K562 (cell line): Measurements from ENCODE around the gene MID2. TPM values are rescaled to one million over a fixed set of nuclear protein-coding genes. Genes with fewer than 3 reads are reported as not detected.

Experiments used
- ATAC-seq: fragments of 200-7000 bp; cut with Tn5 transposase; 3 replicates; pipeline ENCODE4 v1.9.1; 2020; ENCODE audit warnings: moderate library complexity
- BruUV-seq: library from RNA; stranded (reverse); fragments of 400-500 nt; replicated peaks from 2 replicates; lab custom pipeline; 2021; lab: Mats Ljungman, UMichigan
- CTCF ChIA-PET: fragments of 300-600 bp; formaldehyde crosslinking; extraction: SDS; loops from one replicate; lab custom pipeline; 2021; ENCODE audit warnings: low intra/inter-chr PET ratio; lab: Yijun Ruan, JAX
- POLR2A ChIA-PET: fragments of 300-600, 350-650 bp; sonication (Branson Sonifier 250); formaldehyde crosslinking; extraction: SDS; loops from one replicate; lab custom pipeline; 2021; ENCODE audit warnings: antibody characterized with exemption, inconsistent platforms; lab: Yijun Ruan, JAX
- DNase-seq, 4 experiments: peaks; one replicate each; pipeline versions ENCODE4 v3.0.0 to v3.0.0-alpha.2; 2011 to 2018; ENCODE audit warnings: low spot score in 3 of 4, mixed read lengths in 3 of 4; ENCODE audit errors: extremely low read depth in 1 of 4
- FAIRE-seq: peaks from 2 replicates; lab custom pipeline; 2011; peaks lifted over from hg19 to GRCh38; lab: Jason Lieb, UNC
- H2AFZ ChIP-seq: 2 replicates; pipeline ENCODE4 v1.6.0; 2011; ENCODE audit warnings: low read depth, low read length, control low read depth, inconsistent platforms
- H3K27ac ChIP-seq: fragments of 200-600 bp; 3 replicates; pipeline ENCODE4 v1.8.0; 2011; ENCODE audit warnings: low read depth, mild to moderate bottlenecking, control low read depth, inconsistent platforms, low read length, moderate library complexity, mixed read lengths; ENCODE audit errors: extremely low read depth
- H3K27me3 ChIP-seq, 2 experiments: fragments of 300-600 bp in 1 of 2; 2 replicates in 1 of 2; 3 replicates in 1 of 2; pipeline versions ENCODE4 v1.6.0 to v1.8.0; 2011; ENCODE audit warnings: inconsistent platforms in 2 of 2, low read length in 2 of 2, mild to moderate bottlenecking in 1 of 2, mixed read lengths in 1 of 2, moderate library complexity in 1 of 2; ENCODE audit not compliant: control insufficient read depth in 2 of 2, insufficient read depth in 2 of 2
- H3K36me3 ChIP-seq: fragments of 300-600 bp; 3 replicates; pipeline ENCODE4 v1.8.0; 2011; ENCODE audit warnings: mild to moderate bottlenecking, low read length, inconsistent platforms; ENCODE audit not compliant: control insufficient read depth, insufficient read depth
- H3K4me1 ChIP-seq, 2 experiments: fragments of 200-600 bp in 1 of 2; replicated peaks in 1 of 2; 2 replicates in 1 of 2; 3 replicates in 1 of 2; pipeline versions ENCODE4 v1.5.1 to v1.8.0; 2011; ENCODE audit warnings: inconsistent platforms in 2 of 2, low read length in 2 of 2, mild to moderate bottlenecking in 1 of 2, mixed read lengths in 1 of 2, moderate library complexity in 1 of 2; ENCODE audit not compliant: control insufficient read depth in 2 of 2, insufficient read depth in 2 of 2
- H3K4me2 ChIP-seq: 2 replicates; pipeline ENCODE4 v1.6.1; 2011; ENCODE audit warnings: low read length, control low read depth, inconsistent platforms, mixed read lengths; ENCODE audit not compliant: insufficient read depth
- H3K4me3 ChIP-seq: fragments of 200-600 bp; sonication (generic), shearing (Covaris generic); 2 replicates; pipeline ENCODE4 v1.5.1; 2016; ENCODE audit warnings: control low read depth, inconsistent platforms
- H3K79me2 ChIP-seq: fragments of 200-600 bp; 3 replicates; pipeline ENCODE4 v1.8.0; 2011; ENCODE audit warnings: low read length, inconsistent platforms; ENCODE audit not compliant: control insufficient read depth, insufficient read depth
- H3K9ac ChIP-seq, 2 experiments: 2 replicates each; pipeline versions ENCODE4 v1.6.0 to v1.6.1; 2011; ENCODE audit warnings: low read depth in 2 of 2, low read length in 2 of 2, control low read depth in 1 of 2, inconsistent platforms in 1 of 2, mild to moderate bottlenecking in 1 of 2, mixed read lengths in 1 of 2; ENCODE audit not compliant: insufficient read depth in 1 of 2
- H3K9me1 ChIP-seq: one replicate; pipeline ENCODE4 v1.6.0; 2011; ENCODE audit warnings: inconsistent platforms, mild to moderate bottlenecking, low read length, moderate library complexity; ENCODE audit not compliant: control insufficient read depth, insufficient read depth
- H3K9me3 ChIP-seq: replicated peaks from 2 replicates; pipeline ENCODE4 v1.5.1; 2011; ENCODE audit warnings: low read depth, low read length, inconsistent platforms; ENCODE audit not compliant: control insufficient read depth, insufficient read depth
- H4K20me1 ChIP-seq: replicated peaks from 2 replicates; pipeline ENCODE4 v1.6.1; 2011; ENCODE audit warnings: low read length, inconsistent platforms, mixed read lengths; ENCODE audit not compliant: control insufficient read depth, insufficient read depth
- MXI1 ChIP-seq: IDR thresholded peaks from 2 replicates; pipeline ENCODE4 v1.6.1; 2011; ENCODE audit warnings: low read depth, mild to moderate bottlenecking, improper control_type of control experiment, low read length
- NFIC ChIP-seq: fragments of 450-650 bp; IDR thresholded peaks from 2 replicates; pipeline ENCODE4 v1.6.1; 2017; ENCODE audit warnings: mild to moderate bottlenecking, inconsistent platforms
- PYGO2 ChIP-seq: fragments of 450-650 bp; IDR thresholded peaks from 2 replicates; pipeline ENCODE4 v1.6.1; 2016; ENCODE audit warnings: mild to moderate bottlenecking, missing genetic modification characterization, moderate library complexity, missing compliant biosample characterization
- TAL1 ChIP-seq: fragments of 450-650 bp; IDR thresholded peaks from 2 replicates; pipeline ENCODE4 v1.6.1; 2016; ENCODE audit warnings: mild to moderate bottlenecking
- TARDBP ChIP-seq: fragments of 450-650 bp; IDR thresholded peaks from 2 replicates; pipeline ENCODE4 v1.6.1; 2016
- WGBS: fragments of 100-300 bp; shearing (Covaris generic); methylation state at CpG from one replicate; pipeline ENCODE4 v1.1.6; 2016; ENCODE audit warnings: low coverage, mixed read lengths; ENCODE audit not compliant: insufficient coverage; ENCODE audit errors: missing lambda C conversion rate; 5-methylcytosine and 5-hydroxymethylcytosine counted together
- in situ Hi-C: fragments of 300-500 bp; cut with MboI; formaldehyde crosslinking; loops from 4 replicates; pipeline ENCODE4 v1.15.0; 2018; ENCODE audit warnings: inconsistent platforms, mixed read lengths
- intact Hi-C: fragments of 100-400 bp; cut with micrococcal nuclease; formaldehyde crosslinking; loops from 2 replicates; pipeline ENCODE4 v1.14.2; 2022
- polyA plus RNA-seq, 8 experiments: library from polyadenylated mRNA; depleted of rRNA in 4 of 8; stranded (reverse) in 5 of 8; unstranded in 3 of 8; fragments of >200 nt; fragmentation: Nextera tagmentation in 2 of 8; fragmentation: Illumina TruSeq in 1 of 8; extraction: Ambion mirVana in 2 of 8; extraction: Trizol in 1 of 8; gene quantifications; 2 replicates each; pipeline versions ENCODE4 v1.2.1 to v1.2.3, GENCODE V29; 2011 to 2014; ENCODE audit warnings: inconsistent platforms in 1 of 8, missing spikeins in 1 of 8
- total RNA-seq, 7 experiments: library from RNA; depleted of rRNA in 6 of 7; stranded (reverse); fragments of >200 nt in 6 of 7; fragmentation: Illumina TruSeq in 2 of 7; extraction: Trizol in 2 of 7; gene quantifications; 2 replicates each; pipeline versions ENCODE4 v1.2.1 to v1.2.3, GENCODE V29; 2011 to 2021; ENCODE audit warnings: low replicate concordance in 1 of 7
- TF ChIP-seq, protein P1 (sequence below): fragments of 450-650 bp; formaldehyde crosslinking; IDR thresholded peaks from 2 replicates; pipeline ENCODE4 v1.4.0; 2020; ENCODE audit warnings: mild to moderate bottlenecking

The MID2 gene
- total and polyA plus RNA-seq, 9 of the 15 experiments (the other 6 are each of a cell fraction or from before 2014, with no cell fraction given) = 0.07 TPM; not detected in 8

DNA sequence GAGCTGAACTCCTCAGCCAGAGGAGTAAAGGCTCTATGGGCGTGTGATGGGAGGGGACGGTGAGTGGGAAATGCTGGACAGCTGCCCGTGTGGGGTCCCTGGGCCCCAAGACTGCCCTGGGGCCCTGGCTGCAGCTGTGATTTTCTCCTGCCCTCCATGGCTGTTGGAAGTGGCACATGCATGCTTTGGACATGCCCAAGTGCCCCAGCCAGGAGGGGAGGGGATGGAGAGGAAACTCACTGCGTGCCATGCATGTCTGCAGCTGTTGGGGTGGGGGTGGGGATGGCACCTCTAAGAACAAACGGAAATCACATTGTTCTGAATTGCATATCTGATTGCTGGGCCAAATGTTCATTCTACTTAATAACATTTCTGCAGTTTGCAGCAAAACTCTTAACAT lies 52.4 kb downstream of the MID2 start:
- no peaks in the 10 kb centered on the region for H3K36me3 ChIP-seq
- H4K20me1 ChIP-seq = no peaks in the 10 kb centered on the region
- no peaks in the 10 kb centered on the region for H3K9me3 ChIP-seq
- in situ Hi-C loops = loop anchor here (25.0 kb wide), 1 partner anchor 991 kb away; no protein-coding TSS in a partner anchor
- FAIRE-seq (no peak), ATAC-seq (no peak), DNase-seq (no peak)
- H3K79me2 ChIP-seq = no peaks in the 10 kb centered on the region
- no peak overlapping the region for H3K4me3 ChIP-seq
- H3K4me1 ChIP-seq = no peaks in the 10 kb centered on the region
- WGBS = 7% methylated on average over 5 of the region's 5 CpGs
- no peak for TF ChIP-seq PYGO2
- TF ChIP-seq TAL1 = no peak
- no peak for TF ChIP-seq MXI1
- TF ChIP-seq, protein P1, sequence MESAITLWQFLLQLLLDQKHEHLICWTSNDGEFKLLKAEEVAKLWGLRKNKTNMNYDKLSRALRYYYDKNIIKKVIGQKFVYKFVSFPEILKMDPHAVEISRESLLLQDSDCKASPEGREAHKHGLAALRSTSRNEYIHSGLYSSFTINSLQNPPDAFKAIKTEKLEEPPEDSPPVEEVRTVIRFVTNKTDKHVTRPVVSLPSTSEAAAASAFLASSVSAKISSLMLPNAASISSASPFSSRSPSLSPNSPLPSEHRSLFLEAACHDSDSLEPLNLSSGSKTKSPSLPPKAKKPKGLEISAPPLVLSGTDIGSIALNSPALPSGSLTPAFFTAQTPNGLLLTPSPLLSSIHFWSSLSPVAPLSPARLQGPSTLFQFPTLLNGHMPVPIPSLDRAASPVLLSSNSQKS (CRISPR knock-in tag) = no peak
- TF ChIP-seq TARDBP = no peak
- no peak for TF ChIP-seq NFIC
- H3K27ac ChIP-seq = no peak overlapping the region
- H3K4me2 ChIP-seq = no peak overlapping the region
- no peaks in the 10 kb centered on the region for H3K9me1 ChIP-seq
- CTCF ChIA-PET = no interaction called here
- POLR2A ChIA-PET = no interaction called here
- no peak overlapping the region for H3K9ac ChIP-seq
- intact Hi-C loops = no loop called here
- H2AFZ ChIP-seq = no peak overlapping the region
- no TSS peak for BruUV-seq
- H3K27me3 ChIP-seq = no peaks in the 10 kb centered on the region
